ENCODE measurements around the gene ATG2A. TPM values are rescaled to one million over a fixed set of nuclear protein-coding genes. Genes with fewer than 3 reads are reported as not detected.

Gene ATG2A
- total and polyA plus RNA-seq, 9 of the 15 experiments (the other 6 are each of a cell fraction or from before 2014, with no cell fraction given) = 0.25 to 45.9 (median 5.2) TPM

DNA sequence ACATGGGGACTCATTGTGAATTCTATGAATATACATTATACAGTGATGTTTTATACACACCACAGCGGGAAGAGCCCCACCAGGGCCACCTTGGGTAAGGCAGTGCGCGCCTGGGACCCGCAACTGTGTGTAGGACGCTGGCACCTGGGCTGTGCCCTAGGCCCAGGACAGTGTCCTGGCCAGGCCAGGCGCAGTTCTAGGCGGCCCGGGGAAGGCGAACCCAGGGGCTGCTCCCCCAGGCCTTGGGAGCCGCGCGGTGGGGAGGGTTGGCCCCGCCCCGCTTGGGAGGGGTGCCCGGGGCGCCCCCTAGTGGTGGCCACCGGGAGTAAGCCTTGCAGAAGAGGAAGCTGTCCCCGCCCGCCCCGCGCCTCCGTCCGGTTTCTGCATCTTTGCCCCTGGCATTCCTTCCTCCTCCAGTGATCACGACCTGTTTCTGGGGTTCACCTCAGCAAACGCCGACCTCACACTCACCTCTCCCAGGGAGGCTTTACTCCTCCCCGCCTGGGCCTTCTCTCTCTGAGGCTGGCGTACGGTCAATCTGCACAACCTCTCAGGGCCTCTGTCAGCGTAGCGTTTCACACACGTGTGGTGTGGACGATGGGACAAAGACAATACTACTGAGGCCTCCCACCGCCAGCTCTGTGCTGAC lies 29.1 kb downstream of the ATG2A start:
- Histone ChIP-seq H3K4me3 (peak overlapping the region; percentile 8; the same call in 1 of the 2 replicates), H3K79me2 (ENCODE audit: control insufficient read depth, insufficient read depth, low read length) (no peaks in the 10 kb centered on the region), H3K36me3 (ENCODE audit: control insufficient read depth, insufficient read depth, low read length) (no peaks in the 10 kb centered on the region), H4K20me1 (replicated peaks; ENCODE audit: control insufficient read depth, insufficient read depth, low read length) (no peaks in the 10 kb centered on the region), H3K9me3 (replicated peaks; ENCODE audit: control insufficient read depth, insufficient read depth, low read depth, low read length) (no peaks in the 10 kb centered on the region), H3K9ac (ENCODE audit: insufficient read depth in 1 of 2, low read depth in 2 of 2, low read length in 2 of 2) (peak overlapping the region; percentile 70 to 88), H3K27ac (ENCODE audit: extremely low read depth, low read depth, low read length) (peak overlapping the region; percentile 82), H3K4me1 (replicated peaks in 1 of 2; ENCODE audit: control insufficient read depth in 2 of 2, insufficient read depth in 2 of 2, low read length in 2 of 2) (peaks cover 44 to 80% of the 10 kb centered on the region in 2 experiments), H2AFZ (ENCODE audit: low read depth, low read length) (peak overlapping the region; percentile 99), H3K27me3 (ENCODE audit: control insufficient read depth in 2 of 2, insufficient read depth in 2 of 2, low read length in 2 of 2) (no peaks in the 10 kb centered on the region), H3K4me2 (ENCODE audit: insufficient read depth, low read length) (peak overlapping the region; percentile 91), H3K9me1 (ENCODE audit: control insufficient read depth, insufficient read depth, low read length) (no peaks in the 10 kb centered on the region)
- peak; percentile 83 for ATAC-seq
- ChIA-PET POLR2A (interaction anchor here (0.6 to 3.4 kb wide), 8 partner anchors 10 to 339 kb away, joined by 3 to 28 read pairs (median 4); partner anchors contain the start of gene EHD1), CTCF (ENCODE audit: low intra/inter-chr PET ratio) (interaction anchor here (0.7 kb wide), 1 partner anchor 41 kb away, joined by 4 read pairs; no protein-coding TSS in a partner anchor)
- intact Hi-C loops (cut with micrococcal nuclease) = loop anchor here (2.0 to 10.0 kb wide), 3 partner anchors 17 to 227 kb away; partner anchors contain the start of genes SF1, TM7SF2 and ZNHIT2
- DNase-seq (ENCODE audit: extremely low read depth in 1 of 4, low spot score in 3 of 4) = peak; percentile 90 to 92 (median 92)
- in situ Hi-C loops (cut with MboI) = no loop called here
- FAIRE-seq = peak; percentile 40
- WGBS (ENCODE audit: insufficient coverage, low coverage, missing lambda C conversion rate) = 3% methylated on average over 33 of the region's 34 CpGs
- BruUV-seq (replicated peaks) = no TSS peak
- peak; percentile 84 for TF ChIP-seq CCNT2 (IDR thresholded peaks at IDR 0.05; ENCODE audit: borderline replicate concordance, extremely low read depth, insufficient read length, low read depth, low read length)
- TF ChIP-seq PHTF2 (CRISPR knock-in tag; IDR thresholded peaks at IDR 0.05) = no peak
- TF ChIP-seq TAF15 (IDR thresholded peaks at IDR 0.05; ENCODE audit: low read depth, low read length) = no peak
- TF ChIP-seq, protein P1, sequence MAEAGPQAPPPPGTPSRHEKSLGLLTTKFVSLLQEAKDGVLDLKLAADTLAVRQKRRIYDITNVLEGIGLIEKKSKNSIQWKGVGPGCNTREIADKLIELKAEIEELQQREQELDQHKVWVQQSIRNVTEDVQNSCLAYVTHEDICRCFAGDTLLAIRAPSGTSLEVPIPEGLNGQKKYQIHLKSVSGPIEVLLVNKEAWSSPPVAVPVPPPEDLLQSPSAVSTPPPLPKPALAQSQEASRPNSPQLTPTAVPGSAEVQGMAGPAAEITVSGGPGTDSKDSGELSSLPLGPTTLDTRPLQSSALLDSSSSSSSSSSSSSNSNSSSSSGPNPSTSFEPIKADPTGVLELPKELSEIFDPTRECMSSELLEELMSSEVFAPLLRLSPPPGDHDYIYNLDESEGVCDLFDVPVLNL (CRISPR knock-in tag; IDR thresholded peaks at IDR 0.05; ENCODE audit: low read depth) = peak; percentile 67; the same call in 1 of the 2 replicates
- TF ChIP-seq ZBTB7A (IDR thresholded peaks at IDR 0.05; ENCODE audit: borderline replicate concordance, control insufficient read depth, low read depth, low read length) = peak; percentile 88
- TF ChIP-seq, protein P2, sequence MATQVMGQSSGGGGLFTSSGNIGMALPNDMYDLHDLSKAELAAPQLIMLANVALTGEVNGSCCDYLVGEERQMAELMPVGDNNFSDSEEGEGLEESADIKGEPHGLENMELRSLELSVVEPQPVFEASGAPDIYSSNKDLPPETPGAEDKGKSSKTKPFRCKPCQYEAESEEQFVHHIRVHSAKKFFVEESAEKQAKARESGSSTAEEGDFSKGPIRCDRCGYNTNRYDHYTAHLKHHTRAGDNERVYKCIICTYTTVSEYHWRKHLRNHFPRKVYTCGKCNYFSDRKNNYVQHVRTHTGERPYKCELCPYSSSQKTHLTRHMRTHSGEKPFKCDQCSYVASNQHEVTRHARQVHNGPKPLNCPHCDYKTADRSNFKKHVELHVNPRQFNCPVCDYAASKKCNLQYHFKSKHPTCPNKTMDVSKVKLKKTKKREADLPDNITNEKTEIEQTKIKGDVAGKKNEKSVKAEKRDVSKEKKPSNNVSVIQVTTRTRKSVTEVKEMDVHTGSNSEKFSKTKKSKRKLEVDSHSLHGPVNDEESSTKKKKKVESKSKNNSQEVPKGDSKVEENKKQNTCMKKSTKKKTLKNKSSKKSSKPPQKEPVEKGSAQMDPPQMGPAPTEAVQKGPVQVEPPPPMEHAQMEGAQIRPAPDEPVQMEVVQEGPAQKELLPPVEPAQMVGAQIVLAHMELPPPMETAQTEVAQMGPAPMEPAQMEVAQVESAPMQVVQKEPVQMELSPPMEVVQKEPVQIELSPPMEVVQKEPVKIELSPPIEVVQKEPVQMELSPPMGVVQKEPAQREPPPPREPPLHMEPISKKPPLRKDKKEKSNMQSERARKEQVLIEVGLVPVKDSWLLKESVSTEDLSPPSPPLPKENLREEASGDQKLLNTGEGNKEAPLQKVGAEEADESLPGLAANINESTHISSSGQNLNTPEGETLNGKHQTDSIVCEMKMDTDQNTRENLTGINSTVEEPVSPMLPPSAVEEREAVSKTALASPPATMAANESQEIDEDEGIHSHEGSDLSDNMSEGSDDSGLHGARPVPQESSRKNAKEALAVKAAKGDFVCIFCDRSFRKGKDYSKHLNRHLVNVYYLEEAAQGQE (IDR thresholded peaks at IDR 0.05; ENCODE audit: borderline replicate concordance) = peak; percentile 49
- TF ChIP-seq, protein P2 (CRISPR knock-in tag; IDR thresholded peaks at IDR 0.05; ENCODE audit: low read depth) = 0 out of 2 replicates have a peak, but pooled peaks have one; percentile 41
- peak; percentile 54; the same call in 1 of the 2 replicates for TF ChIP-seq ATF7 (IDR thresholded peaks at IDR 0.05)
- peak; percentile 49; the same call in 1 of the 2 replicates for TF ChIP-seq HDGF (IDR thresholded peaks at IDR 0.05)
- TF ChIP-seq MCM5 (IDR thresholded peaks at IDR 0.05; ENCODE audit: low read depth) = no peak

Data from K562 (cell line).